Fibroblast of skin of left quadriceps (primary cell): ENCODE measurements around the gene PTGIS.

Experiments
- DNase-seq, 2 experiments: peaks; one replicate each; pipeline ENCODE4 v3.0.0-alpha.2; 2013; ENCODE audit warnings: low read depth in 2 of 2

The PTGIS gene

DNA sequence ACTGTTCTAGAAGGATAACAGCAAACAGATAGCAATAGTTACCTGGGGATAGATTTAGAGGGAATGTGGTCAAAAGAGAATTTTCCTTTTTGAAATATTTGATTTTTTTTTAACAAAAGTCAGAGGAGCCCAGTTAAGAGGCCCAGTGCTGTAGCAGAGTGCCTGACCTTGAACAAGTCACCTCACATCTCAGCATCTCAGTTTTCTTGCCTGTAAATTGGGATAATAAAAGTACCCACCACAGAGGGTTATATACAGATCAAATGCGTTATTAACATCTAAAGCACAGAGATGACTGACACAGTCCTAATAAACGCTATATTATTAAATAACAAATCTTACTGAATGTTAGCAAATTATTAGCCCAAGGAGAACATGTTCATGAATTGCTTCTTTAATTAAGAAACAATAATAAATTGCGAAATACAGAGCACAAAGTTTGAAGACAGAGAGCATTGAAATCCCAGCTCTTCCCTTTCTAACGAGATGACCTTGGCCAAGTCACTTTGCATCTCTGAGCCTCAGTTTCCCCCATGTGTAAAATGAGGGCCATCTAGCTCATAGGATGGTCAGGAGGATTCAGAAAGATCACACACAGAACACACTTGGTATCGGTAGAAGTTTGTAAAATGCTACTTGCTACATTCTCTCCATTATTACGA is 35.5 kb downstream of the PTGIS start:
- no peak for DNase-seq

GRCh38 chr20:49529470-49529869 is 38.5 kb downstream of the PTGIS start:
- DNase-seq = no peak

DNA sequence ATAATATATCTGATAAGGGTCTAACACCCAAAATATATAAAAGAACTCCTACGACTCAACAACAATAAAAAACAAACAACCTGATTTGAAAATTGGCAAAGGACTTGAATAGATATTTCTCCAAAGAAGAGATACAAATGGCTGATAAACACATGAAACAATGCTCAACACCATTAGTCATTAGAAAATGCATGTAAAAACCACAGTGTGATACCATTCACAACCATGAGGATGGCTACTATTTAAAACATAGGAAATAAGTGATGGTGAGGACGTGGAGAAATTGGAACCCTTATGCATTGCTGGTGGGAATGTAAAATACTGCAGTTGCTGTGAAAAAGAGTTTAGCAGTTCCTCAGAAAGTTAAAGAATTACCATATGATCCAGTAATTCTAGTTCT is 41.4 kb downstream of the PTGIS start:
- no peak for DNase-seq

DNA sequence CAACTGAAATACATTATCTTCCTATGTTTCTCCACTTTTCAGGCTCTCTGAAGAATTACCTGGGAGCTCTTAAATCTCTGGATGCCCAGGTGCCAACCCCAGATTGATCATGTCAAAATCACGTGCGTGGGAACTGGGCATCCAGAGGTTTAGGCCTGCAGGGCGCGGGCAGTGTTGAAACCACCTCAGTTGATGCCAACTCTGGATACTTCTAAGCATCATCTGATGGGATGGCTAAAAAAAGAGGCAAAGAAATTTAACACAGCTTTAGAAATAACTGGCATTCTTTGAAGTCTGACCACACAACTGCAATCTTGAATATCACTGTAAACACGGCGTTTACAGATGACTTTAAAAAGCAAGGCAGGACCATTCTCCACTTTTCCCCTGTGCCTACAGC is 41.9 kb downstream of the PTGIS start:
- DNase-seq = no peak

DNA sequence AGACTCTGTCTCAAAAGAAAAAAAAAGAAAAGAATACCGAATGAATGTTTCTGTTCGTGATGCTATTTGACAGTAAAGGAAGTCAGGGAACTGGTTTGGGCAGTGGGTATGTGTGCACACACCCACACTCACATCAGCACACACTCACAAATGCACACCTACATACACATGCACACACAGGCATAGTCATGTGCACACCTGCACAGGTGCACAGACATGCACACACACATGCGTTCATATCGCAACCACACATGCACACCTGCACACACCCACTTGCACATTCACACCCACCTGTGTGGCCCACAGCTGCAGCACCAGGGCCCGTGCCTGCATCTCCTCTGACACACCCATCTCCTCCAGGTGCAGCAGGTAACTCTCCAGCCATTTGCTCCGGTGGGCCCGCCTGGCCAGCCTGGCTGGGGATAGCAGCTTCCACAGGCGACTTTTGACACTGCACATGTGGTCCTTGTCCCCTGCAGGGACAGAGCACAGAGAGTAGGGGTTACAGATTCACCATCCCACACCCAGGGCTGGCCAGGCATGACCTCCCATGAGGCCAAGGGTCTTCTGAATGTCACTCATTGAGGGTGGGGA is 44.1 kb downstream of the PTGIS start:
- DNase-seq = no peak

DNA sequence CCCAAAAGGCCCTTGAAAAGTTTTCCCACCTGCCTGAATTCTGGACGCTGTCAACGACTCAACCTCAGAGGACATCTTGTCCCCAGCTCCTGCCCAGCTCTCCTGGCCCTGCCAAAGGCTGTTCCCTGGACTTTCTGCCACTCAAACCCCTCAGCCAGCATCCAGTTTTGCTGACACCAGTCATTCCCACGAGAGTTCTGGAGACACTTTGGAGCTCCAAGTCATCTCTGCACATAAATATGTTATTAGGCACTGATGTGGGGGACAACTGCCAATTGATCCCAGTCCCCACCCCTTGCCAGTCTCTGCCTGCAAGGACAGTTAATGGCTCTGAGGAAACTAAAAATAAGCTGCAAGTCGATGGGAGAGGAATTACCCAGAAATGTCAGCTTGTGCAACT is 46.6 kb downstream of the PTGIS start:
- no peak for DNase-seq

DNA sequence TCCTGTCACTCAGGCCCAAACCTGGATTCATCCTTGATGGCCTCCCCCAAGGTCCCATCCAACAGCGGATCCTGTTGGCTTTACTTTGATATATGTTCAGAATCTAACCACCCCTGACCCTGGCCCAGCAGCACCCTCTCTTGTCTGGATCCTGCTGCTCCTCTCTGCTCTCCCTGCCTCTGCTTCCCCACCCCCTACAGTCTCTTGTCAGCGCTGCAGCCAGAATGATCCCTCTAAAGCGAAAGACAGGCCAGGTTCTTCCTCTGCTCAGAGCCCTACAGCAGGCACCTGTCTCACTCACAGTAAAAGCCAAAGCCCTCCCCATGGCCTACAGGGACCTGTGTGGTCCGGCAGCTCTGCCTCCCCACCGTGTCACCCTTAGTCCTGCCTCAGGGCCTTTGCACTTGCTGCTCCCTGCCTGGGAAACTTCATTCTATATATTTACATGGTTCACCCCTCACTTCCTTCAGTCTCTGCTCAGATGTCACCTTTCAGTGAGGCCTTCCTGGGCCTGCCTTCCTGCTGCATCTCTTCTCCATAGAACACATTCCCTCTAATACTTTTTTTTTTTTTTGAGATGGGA is 48.1 kb downstream of the PTGIS start:
- DNase-seq = no peak

DNA sequence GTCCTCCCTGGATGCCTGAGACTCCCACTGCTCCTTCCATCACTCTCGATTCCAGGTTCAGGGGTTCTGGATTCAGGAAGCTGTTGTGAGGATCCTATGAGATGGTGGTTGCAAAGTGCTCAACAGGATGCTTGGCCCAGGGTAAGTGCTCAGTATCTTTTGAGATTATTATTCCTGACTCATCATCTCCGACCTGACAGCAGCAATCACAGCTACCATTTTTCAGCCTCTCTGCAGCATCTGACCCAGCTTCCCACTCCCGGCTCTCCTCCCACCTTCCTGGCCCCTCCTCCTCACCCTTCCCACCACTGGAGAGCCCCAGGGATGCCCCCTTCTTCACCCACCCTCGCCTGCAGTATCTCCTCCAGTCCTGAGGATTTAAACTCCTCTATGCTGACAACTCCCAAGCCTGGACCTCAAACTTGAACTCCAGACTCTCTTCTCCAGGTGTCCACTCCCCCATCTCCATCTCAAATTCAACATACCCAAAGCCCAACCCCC is 48.7 kb downstream of the PTGIS start:
- no peak for DNase-seq

DNA sequence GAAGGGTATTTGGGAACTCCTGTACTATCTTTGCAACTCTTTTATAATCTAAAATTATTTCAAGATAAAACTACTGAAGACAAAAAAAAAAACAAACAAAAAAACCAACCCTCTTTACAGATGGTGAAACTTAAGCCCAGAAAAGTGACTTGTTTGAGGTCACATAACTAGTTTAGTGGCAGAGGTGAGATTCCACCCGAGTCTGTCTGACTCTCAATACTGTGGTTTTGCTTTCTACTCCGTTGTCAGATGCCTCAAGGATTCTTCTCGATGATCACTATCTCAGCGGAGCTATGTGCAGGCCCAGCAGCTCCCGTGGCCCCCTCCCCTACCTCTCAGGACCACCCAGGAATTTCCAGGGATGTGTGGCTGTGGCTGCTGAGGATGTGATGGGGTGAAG is 49.4 kb downstream of the PTGIS start:
- no peak for DNase-seq

DNA sequence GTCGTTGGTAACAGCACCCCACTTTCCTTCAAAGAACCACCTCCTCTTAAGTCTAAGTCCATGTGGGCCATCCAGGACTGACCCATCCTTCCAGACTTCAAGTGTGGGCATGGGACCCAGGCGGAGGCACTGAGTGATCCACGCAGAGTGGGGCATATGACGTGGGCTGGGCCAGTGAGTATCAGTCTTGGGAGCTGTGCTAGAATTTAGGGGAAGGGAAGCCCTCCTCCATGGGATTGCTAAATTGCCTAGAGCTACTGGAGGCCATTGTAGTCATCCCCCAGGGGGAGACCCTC is 50.2 kb downstream of the PTGIS start:
- no peak for DNase-seq

DNA sequence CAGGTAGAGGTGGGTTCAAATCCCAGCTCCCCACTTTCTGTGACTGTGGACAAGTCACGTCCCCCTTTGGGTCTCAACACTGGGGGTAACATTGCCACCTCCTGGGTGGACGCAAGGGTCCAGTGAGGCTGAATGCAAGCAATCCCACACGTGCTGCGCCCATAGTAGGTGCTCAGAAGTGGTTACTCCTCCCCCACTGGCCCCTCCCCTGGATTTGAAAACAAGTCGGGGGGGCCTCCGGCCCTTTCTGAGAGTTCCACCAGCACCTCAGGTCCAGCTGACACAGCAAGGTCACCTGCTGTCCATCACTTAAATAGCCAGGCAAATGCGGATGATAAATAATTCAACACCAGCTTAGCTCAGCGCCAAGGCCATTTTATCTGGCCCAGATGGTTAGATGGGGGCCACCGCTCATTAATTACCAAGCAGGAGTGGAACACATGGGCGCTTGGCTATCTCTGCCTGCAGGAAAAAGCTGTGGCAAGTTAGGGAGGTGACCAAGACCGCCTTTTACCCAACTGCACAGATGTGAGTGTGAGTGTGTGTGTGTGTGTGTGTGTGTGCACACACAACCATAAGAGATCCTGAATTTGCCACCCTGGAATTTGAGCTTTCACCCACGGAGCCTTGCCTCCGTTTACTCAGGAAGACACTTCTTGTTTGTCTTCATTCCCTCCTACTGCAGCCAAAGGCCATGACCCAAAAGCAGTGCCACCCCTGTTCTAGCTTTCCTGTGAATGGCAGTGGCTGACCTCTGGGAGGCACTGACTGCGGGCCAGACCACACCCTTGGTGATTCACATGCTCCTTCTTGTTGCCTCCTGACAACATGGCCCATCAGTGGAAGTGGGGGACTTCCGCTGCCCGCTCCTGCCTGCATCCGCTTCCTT is 50.8 kb downstream of the PTGIS start:
- no peak for DNase-seq

DNA sequence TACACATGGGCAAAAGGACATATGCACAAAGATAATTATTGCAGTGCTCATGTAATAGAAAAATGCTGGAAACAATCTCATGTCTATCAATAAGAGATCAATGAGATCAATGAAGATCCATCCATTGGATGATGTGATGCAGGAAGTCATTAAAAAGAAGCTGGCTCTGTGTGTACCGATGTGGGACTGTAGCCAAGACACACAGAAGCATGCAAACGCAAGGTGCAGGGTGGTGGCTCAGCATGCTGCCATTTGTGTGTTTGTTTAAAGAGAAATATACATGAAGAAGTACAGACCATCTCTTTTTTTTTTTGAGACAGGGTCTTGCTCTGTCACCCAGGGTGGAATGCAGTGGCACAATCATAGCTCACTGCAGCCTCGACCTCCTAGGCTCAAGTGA is 52.4 kb downstream of the PTGIS start:
- no peak for DNase-seq

GRCh38 chr20:49513517-49513916 is 54.4 kb downstream of the PTGIS start:
- no peak for DNase-seq

GRCh38 chr20:49513009-49513408 is 54.9 kb downstream of the PTGIS start:
- no peak for DNase-seq

GRCh38 chr20:49511788-49512525 is 56.0 kb downstream of the PTGIS start:
- no peak for DNase-seq

- peak; percentile 50 to 56 for DNase-seq
These were observed 57.3 kb downstream of the PTGIS start for GRCh38 chr20:49510562-49511122.

DNA sequence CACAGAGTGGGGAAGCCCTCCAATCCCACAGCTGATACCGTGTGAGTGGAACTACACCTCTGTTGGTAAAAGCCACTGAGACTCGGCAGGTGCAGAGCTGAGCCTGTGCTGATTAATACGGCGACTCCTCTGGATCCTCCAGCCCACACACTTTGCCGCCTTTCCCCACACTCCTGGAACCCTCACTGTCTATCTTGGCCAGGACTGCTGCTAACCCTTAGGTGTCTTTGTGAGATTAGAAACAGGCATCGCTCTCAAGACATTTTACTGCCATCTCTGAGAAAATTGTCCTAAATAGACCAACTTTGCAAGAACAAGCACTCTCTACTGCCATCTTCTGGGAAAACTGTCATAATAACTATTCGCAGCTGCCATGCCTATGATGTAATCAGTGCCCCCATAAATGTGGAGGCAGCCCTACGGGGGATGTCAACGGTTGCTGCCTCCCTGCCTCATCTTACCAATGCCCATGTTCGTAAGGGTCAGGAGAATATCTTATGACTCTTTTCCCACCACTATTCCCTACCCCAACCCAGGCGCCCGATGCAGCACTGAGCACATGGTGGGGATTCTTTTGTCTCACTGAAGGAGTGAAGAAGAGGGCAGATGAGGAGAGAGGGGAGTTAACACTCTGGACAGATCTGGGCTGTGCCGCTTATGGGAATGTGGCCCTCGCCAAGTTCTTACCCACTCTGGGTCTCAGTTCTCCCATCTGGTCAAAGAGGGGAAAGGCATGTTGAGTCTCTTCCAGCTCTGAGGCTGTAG is 59.3 kb downstream of the PTGIS start:
- peak; percentile 14 to 18 for DNase-seq

- no peak for DNase-seq
These were observed 60.0 kb downstream of the PTGIS start for GRCh38 chr20:49507741-49508434.

DNA sequence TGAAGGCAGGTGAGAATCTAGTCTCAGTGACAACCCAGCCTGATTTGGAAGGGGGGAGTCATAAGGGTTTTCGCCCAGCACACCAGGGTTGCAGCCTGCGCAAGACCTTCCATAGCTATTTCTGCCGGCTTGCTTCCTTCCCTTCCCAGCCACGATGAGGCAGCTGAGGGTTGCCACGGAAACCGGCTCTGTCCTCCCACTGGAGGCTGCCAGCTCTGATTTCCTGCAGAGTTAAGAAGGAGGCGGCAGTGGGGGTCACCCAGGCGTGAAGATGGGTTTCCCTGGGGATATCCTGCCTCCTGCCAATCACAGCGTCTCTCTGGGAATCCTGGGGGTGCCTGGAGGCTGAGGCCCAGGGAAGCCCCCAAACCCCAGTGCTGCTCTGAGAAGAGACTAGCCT is 62.4 kb downstream of the PTGIS start:
- peak in 1 of 2 experiments; percentile 5 for DNase-seq

GRCh38 chr20:49503176-49503575 is 64.8 kb downstream of the PTGIS start:
- DNase-seq = no peak
